Ishikawa (cell line): ENCODE measurements around the gene SEPTIN6.

Experiments used
- CEBPB ChIP-seq: IDR thresholded peaks from 2 replicates; pipeline ENCODE4 v1.6.1; 2012
- CREB1 ChIP-seq: IDR thresholded peaks from 2 replicates; pipeline ENCODE4 v1.6.1; 2012; ENCODE audit warnings: low read depth
- EGR1 ChIP-seq: IDR thresholded peaks from 2 replicates; pipeline ENCODE4 v1.6.1; 2012
- EP300 ChIP-seq: IDR thresholded peaks from 2 replicates; pipeline ENCODE4 v1.6.1; 2012; ENCODE audit warnings: borderline replicate concordance
- FOXM1 ChIP-seq: IDR thresholded peaks from 2 replicates; pipeline ENCODE4 v1.6.1; 2012; ENCODE audit warnings: low read depth, borderline replicate concordance
- NFIC ChIP-seq: IDR thresholded peaks from 2 replicates; pipeline ENCODE4 v1.6.1; 2012
- RAD21 ChIP-seq: IDR thresholded peaks from 2 replicates; pipeline ENCODE4 v1.6.1; 2012; ENCODE audit warnings: low read depth
- TAF1 ChIP-seq: IDR thresholded peaks from 2 replicates; pipeline ENCODE4 v1.6.1; 2012; ENCODE audit warnings: low read depth, mild to moderate bottlenecking
- TCF12 ChIP-seq: IDR thresholded peaks from 2 replicates; pipeline ENCODE4 v1.6.1; 2012; ENCODE audit warnings: low read depth
- TEAD4 ChIP-seq: IDR thresholded peaks from 2 replicates; pipeline ENCODE4 v1.6.1; 2012
- YY1 ChIP-seq: IDR thresholded peaks from 2 replicates; pipeline ENCODE4 v1.6.1; 2012; ENCODE audit warnings: low read depth
- ZBTB7A ChIP-seq: IDR thresholded peaks from 2 replicates; pipeline ENCODE4 v1.6.1; 2012; ENCODE audit warnings: low read depth
- TF ChIP-seq, protein P1 (sequence below): IDR thresholded peaks from 2 replicates; pipeline ENCODE4 v1.6.1; 2012
- TF ChIP-seq, protein P2 (sequence below): IDR thresholded peaks from 2 replicates; pipeline ENCODE4 v1.6.1; 2012
- TF ChIP-seq, protein P3 (sequence below): IDR thresholded peaks from 2 replicates; pipeline ENCODE4 v1.6.1; 2012; ENCODE audit warnings: low read depth, mild to moderate bottlenecking

SEPTIN6 gene

DNA sequence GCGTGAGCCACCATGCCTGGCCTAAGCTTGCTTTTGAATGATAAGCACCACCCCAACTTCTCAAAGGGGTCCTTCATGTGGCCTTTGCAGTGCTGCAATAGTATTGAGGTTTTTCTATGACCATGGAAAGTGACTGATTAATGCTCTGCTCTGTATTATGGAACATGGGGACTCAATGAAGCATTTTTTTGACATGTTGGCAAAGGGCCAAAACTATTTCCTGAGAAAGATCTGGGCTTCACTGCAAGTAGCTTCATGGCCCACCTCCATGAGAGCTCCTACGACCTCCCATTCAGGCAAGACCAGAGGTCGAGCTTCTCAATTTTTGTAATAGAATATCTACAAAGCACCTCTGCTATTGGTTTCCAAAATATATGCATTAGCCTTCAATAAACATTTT lies 16.7 kb upstream of the SEPTIN6 start:
- no peak for TF ChIP-seq TCF12
- TF ChIP-seq TAF1, result no peak
- TF ChIP-seq TEAD4, result no peak
- no peak for TF ChIP-seq EGR1
- no peak for TF ChIP-seq FOXM1
- TF ChIP-seq RAD21, result no peak
- no peak for TF ChIP-seq NFIC
- TF ChIP-seq, protein P1, sequence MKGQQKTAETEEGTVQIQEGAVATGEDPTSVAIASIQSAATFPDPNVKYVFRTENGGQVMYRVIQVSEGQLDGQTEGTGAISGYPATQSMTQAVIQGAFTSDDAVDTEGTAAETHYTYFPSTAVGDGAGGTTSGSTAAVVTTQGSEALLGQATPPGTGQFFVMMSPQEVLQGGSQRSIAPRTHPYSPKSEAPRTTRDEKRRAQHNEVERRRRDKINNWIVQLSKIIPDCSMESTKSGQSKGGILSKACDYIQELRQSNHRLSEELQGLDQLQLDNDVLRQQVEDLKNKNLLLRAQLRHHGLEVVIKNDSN, result no peak
- TF ChIP-seq CREB1, result no peak
- no peak for TF ChIP-seq EP300
- TF ChIP-seq, protein P2, sequence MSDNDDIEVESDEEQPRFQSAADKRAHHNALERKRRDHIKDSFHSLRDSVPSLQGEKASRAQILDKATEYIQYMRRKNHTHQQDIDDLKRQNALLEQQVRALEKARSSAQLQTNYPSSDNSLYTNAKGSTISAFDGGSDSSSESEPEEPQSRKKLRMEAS, result no peak
- TF ChIP-seq, protein P3, sequence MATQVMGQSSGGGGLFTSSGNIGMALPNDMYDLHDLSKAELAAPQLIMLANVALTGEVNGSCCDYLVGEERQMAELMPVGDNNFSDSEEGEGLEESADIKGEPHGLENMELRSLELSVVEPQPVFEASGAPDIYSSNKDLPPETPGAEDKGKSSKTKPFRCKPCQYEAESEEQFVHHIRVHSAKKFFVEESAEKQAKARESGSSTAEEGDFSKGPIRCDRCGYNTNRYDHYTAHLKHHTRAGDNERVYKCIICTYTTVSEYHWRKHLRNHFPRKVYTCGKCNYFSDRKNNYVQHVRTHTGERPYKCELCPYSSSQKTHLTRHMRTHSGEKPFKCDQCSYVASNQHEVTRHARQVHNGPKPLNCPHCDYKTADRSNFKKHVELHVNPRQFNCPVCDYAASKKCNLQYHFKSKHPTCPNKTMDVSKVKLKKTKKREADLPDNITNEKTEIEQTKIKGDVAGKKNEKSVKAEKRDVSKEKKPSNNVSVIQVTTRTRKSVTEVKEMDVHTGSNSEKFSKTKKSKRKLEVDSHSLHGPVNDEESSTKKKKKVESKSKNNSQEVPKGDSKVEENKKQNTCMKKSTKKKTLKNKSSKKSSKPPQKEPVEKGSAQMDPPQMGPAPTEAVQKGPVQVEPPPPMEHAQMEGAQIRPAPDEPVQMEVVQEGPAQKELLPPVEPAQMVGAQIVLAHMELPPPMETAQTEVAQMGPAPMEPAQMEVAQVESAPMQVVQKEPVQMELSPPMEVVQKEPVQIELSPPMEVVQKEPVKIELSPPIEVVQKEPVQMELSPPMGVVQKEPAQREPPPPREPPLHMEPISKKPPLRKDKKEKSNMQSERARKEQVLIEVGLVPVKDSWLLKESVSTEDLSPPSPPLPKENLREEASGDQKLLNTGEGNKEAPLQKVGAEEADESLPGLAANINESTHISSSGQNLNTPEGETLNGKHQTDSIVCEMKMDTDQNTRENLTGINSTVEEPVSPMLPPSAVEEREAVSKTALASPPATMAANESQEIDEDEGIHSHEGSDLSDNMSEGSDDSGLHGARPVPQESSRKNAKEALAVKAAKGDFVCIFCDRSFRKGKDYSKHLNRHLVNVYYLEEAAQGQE, result no peak
- no peak for TF ChIP-seq YY1
- no peak for TF ChIP-seq CEBPB
- no peak for TF ChIP-seq ZBTB7A

DNA sequence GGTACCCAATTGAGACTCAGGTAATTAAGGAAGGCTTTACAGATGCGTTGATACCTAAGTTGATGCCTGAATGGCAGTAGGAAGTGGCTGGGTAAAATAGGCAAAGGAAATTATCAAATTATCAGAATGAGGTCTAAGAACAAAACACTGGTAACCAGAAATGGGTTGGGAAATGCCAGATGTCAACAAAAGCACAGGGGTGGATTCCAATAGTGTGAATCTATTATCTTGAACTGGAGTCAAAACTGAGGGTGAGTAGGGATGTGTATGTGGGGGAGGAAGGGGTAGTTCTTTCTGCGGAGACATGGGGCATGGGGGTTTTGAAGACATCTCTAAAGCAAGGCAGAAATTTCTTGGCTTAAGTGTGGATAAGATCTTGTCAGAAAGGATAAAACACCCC lies 16.0 kb upstream of the SEPTIN6 start:
- no peak for TF ChIP-seq NFIC
- TF ChIP-seq TEAD4, result no peak
- TF ChIP-seq ZBTB7A, result no peak
- no peak for TF ChIP-seq CEBPB
- TF ChIP-seq, protein P2, result no peak
- TF ChIP-seq TCF12, result no peak
- TF ChIP-seq CREB1, result no peak
- no peak for TF ChIP-seq RAD21
- TF ChIP-seq TAF1, result no peak
- TF ChIP-seq YY1, result no peak
- TF ChIP-seq, protein P1, result no peak
- TF ChIP-seq EGR1, result no peak
- TF ChIP-seq, protein P3, result no peak
- TF ChIP-seq FOXM1, result no peak
- TF ChIP-seq EP300, result no peak

DNA sequence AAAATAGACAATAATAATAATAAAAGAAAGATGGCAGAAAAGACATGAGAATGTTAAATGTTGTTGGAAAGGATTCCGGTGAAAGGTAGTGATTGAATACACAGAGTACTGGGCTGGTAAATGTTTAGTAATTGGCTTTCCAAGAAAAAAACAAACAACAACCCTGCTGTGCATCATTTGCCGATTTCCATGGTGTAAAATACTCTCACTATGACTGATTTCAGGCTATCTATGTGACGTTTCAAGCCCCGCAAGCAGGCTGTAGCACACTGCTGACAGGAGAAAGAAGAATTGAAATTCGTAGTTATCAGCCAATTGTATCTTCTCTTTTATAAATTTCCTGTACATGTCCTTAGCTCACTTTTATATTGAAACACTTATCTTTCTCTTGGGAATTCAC lies 13.6 kb upstream of the SEPTIN6 start:
- TF ChIP-seq ZBTB7A (no peak), CEBPB (no peak), TAF1 (no peak), EP300 (no peak), TCF12 (no peak), RAD21 (no peak), NFIC (no peak), EGR1 (no peak), FOXM1 (no peak)
- TF ChIP-seq, protein P3, result no peak
- TF ChIP-seq, protein P1, result no peak

DNA sequence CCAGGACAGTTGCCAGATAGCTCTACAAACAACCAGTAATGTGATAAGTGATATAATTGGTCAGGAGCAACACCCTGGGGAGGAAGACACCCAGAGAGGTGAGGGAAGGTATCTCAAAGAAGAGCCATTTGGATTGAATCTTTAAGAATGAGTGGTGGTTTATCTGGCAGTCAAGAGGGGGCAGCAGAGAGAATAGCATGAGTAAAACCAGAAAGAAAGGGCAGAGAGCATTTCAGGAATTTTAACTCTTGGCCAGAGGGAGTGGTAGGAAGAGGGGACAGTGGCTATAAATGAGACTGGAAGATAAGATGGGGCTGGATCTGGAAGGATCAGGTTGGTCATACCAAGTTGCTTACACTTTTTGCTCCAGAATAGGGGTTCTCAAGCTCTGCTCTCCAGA lies 5.9 kb upstream of the SEPTIN6 start:
- TF ChIP-seq, protein P3, result no peak
- TF ChIP-seq RAD21, result peak; percentile 55
- TF ChIP-seq CREB1, result no peak
- TF ChIP-seq ZBTB7A, result no peak
- TF ChIP-seq TEAD4, result peak; percentile 52; the same call in 1 of the 2 replicates
- TF ChIP-seq YY1, result no peak
- no peak for TF ChIP-seq CEBPB
- TF ChIP-seq, protein P1, result no peak
- TF ChIP-seq EGR1, result no peak
- TF ChIP-seq NFIC, result no peak
- TF ChIP-seq EP300, result no peak
